ENCODE results near the gene CIRBP. TPM values are rescaled to one million over a fixed set of nuclear protein-coding genes. Genes with fewer than 3 reads are reported as not detected.

Gene CIRBP
- total and polyA plus RNA-seq, 2 of the 13 experiments (the other 11 are each of a cell fraction or from before 2014, with no cell fraction given) = 133 to 140 TPM

DNA sequence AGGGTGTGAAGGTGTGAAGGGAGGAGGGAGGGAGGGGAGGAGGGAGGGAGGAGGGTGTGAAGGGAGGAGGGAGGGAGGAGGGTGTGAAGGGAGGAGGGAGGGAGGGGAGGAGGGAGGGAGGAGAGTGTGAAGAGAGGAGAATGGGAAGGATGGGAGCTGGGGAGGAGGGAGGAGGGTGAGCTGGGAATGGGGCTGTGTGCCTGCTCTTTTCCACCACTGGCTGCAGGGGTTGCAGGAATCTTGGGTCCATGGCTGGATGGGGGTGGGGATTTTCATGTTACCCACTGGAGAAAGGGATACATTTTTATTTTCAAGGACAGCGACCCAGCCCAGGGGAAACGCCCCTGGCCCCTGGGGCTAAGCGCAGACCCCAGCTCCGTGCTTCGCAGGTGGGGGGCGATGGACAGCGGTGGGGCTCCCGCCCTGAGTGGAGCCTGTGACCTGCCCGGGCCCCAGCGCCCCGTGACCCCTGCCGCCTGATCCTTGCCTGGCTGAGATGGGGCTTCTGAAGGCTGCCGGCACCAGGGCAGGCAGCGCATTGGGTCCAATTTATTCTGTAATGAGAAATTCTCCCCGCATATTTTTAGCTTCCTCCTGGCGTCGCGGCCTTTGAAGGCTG, 13.6 kb downstream of the CIRBP start:
- ChIA-PET POLR2A (interaction anchor here (1.0 to 3.5 kb wide), 10 partner anchors 9 to 173 kb away, joined by 3 to 61 read pairs (median 8); partner anchors contain the start of gene CIRBP), CTCF (ENCODE audit: low intra/inter-chr PET ratio, low total read pairs) (no interaction called here)
- Histone ChIP-seq H3K36me3 (replicated peaks in 1 of 2; ENCODE audit: control insufficient read depth in 1 of 2, insufficient read depth in 2 of 2, low read length in 2 of 2) (peaks cover 2 to 9% of the 10 kb centered on the region in 2 experiments; a peak in 3 of 5 replicates), H3K4me1 (ENCODE audit: insufficient read depth, low read length) (peaks cover 35% of the 10 kb centered on the region), H3K4me2 (ENCODE audit: low read depth, low read length) (no peak overlapping the region; the same call in 1 of the 2 replicates), H3K9me3 (ENCODE audit: low read length) (no peaks in the 10 kb centered on the region), H3K9ac (ENCODE audit: insufficient read depth, low read depth, low read length) (no peak overlapping the region), H3K4me3 (replicated peaks in 1 of 3; ENCODE audit: insufficient read depth in 1 of 3, low read depth in 2 of 3, low read length in 3 of 3) (peak overlapping the region in 1 of 3 experiments; percentile 70; a peak in 1 of 6 replicates), H3K27me3 (ENCODE audit: control insufficient read depth in 1 of 2, insufficient read depth in 2 of 2, low read length in 2 of 2) (no peaks in the 10 kb centered on the region; a peak in 1 of 5 replicates), H2AFZ (ENCODE audit: low read length) (no peak overlapping the region), H4K20me1 (ENCODE audit: insufficient read depth, low read length) (no peaks in the 10 kb centered on the region), H3K27ac (ENCODE audit: extremely low read length, insufficient read depth, low read length) (peak overlapping the region; percentile 75), H3K79me2 (ENCODE audit: insufficient read depth, low read length) (peaks cover 14% of the 10 kb centered on the region)
- TF ChIP-seq ZNF263 (CRISPR knock-in tag; IDR thresholded peaks at IDR 0.05) = peak; percentile 90
- peak; percentile 50 for TF ChIP-seq RBM39 (IDR thresholded peaks at IDR 0.05; ENCODE audit: low read depth, low read length, poor library complexity, severe bottlenecking)
- TF ChIP-seq PCBP2 (optimal IDR thresholded peaks at IDR 0.05; ENCODE audit: low read depth, low read length, poor library complexity, severe bottlenecking) = peak; percentile 96
- TF ChIP-seq ZNF253 (CRISPR knock-in tag; IDR thresholded peaks at IDR 0.05; ENCODE audit: borderline replicate concordance) = no peak
- TF ChIP-seq PCBP1 (IDR thresholded peaks at IDR 0.05; ENCODE audit: borderline replicate concordance, low read depth, low read length) = peak; percentile 59; the same call in 1 of the 2 replicates
- no peak for TF ChIP-seq STAT5B (CRISPR knock-in tag; IDR thresholded peaks at IDR 0.05)
- peak; percentile 3; the same call in 1 of the 2 replicates for TF ChIP-seq ZNF747 (CRISPR knock-in tag; IDR thresholded peaks at IDR 0.05; ENCODE audit: borderline replicate concordance)
- TF ChIP-seq HNRNPK (IDR thresholded peaks at IDR 0.05; ENCODE audit: low read depth, low read length, poor library complexity, severe bottlenecking) = peak; percentile 82
- no peak for TF ChIP-seq RARG (CRISPR knock-in tag; IDR thresholded peaks at IDR 0.05; ENCODE audit: low read depth)
- TF ChIP-seq ZNF720 (CRISPR knock-in tag; IDR thresholded peaks at IDR 0.05) = no peak
- no peak for TF ChIP-seq DNMT1 (CRISPR knock-in tag; IDR thresholded peaks at IDR 0.05)
- TF ChIP-seq ATAD3A (CRISPR knock-in tag; IDR thresholded peaks at IDR 0.05) = no peak
- no peak for TF ChIP-seq MAF1 (CRISPR knock-in tag; IDR thresholded peaks at IDR 0.05; ENCODE audit: borderline replicate concordance)
- TF ChIP-seq NFE2L1 (CRISPR knock-in tag; IDR thresholded peaks at IDR 0.05; ENCODE audit: borderline replicate concordance) = no peak
- TF ChIP-seq, protein P1, sequence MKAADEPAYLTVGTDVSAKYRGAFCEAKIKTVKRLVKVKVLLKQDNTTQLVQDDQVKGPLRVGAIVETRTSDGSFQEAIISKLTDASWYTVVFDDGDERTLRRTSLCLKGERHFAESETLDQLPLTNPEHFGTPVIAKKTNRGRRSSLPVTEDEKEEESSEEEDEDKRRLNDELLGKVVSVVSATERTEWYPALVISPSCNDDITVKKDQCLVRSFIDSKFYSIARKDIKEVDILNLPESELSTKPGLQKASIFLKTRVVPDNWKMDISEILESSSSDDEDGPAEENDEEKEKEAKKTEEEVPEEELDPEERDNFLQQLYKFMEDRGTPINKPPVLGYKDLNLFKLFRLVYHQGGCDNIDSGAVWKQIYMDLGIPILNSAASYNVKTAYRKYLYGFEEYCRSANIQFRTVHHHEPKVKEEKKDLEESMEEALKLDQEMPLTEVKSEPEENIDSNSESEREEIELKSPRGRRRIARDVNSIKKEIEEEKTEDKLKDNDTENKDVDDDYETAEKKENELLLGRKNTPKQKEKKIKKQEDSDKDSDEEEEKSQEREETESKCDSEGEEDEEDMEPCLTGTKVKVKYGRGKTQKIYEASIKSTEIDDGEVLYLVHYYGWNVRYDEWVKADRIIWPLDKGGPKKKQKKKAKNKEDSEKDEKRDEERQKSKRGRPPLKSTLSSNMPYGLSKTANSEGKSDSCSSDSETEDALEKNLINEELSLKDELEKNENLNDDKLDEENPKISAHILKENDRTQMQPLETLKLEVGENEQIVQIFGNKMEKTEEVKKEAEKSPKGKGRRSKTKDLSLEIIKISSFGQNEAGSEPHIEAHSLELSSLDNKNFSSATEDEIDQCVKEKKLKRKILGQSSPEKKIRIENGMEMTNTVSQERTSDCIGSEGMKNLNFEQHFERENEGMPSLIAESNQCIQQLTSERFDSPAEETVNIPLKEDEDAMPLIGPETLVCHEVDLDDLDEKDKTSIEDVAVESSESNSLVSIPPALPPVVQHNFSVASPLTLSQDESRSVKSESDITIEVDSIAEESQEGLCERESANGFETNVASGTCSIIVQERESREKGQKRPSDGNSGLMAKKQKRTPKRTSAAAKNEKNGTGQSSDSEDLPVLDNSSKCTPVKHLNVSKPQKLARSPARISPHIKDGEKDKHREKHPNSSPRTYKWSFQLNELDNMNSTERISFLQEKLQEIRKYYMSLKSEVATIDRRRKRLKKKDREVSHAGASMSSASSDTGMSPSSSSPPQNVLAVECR (CRISPR knock-in tag; IDR thresholded peaks at IDR 0.05; ENCODE audit: borderline replicate concordance) = no peak
- TF ChIP-seq, protein P2, sequence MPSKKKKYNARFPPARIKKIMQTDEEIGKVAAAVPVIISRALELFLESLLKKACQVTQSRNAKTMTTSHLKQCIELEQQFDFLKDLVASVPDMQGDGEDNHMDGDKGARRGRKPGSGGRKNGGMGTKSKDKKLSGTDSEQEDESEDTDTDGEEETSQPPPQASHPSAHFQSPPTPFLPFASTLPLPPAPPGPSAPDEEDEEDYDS (CRISPR knock-in tag; IDR thresholded peaks at IDR 0.05) = no peak
- ATAC-seq (no peak), DNase-seq (ENCODE audit: low spot score) (no peak), FAIRE-seq (no peak)
- intact Hi-C loops (cut with micrococcal nuclease; ENCODE audit: unreplicated experiment) (no loop called here), in situ Hi-C loops (cut with HindIII; ENCODE audit: extremely low pct_ligation_motif_present, low pct_unique_long_range_greater_than_20kb) (loop anchor here (5.0 kb wide), 2 partner anchors 35 to 90 kb away; no protein-coding TSS in a partner anchor)
- no CpG with 5 or more reads among the region's 18 CpGs for WGBS (ENCODE audit: low lambda C conversion rate)
- no TSS peak for BruUV-seq (replicated peaks)

Measured in HepG2 (cell line).